Bone marrow (tissue), 2 donors: Measurements from ENCODE around the gene NSUN4.
"Not testable (repeated sequence)": the region's sequence is repeated elsewhere in the genome, so short reads cannot be mapped to it uniquely, and the experiment has no call there.

ENCODE experiments used
- DNase-seq, 2 donors: peaks; one replicate each; lab custom pipeline; 2025; lab: John Stamatoyannopoulos, UW

The NSUN4 gene

DNA sequence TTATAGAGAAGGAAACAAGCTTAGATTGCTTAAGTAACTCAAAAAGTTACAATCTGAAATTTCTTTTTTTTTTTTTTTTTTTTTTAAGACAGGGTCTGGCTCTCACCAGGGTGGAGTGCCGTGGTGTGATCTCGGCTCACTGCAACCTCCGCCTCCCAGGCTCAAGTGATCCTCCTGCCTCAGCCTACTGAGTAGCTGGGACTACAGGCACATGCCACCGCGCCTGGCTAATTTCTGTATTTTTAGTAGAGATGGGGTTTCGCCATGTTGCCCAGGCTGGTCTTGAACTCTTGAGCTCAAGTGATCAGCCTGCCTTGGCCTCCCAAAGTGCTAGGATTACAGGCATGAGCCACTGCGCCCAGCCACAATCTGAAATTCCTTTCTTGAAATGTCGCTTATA lies 27.1 kb downstream of the NSUN4 start:
- not testable (repeated sequence) for DNase-seq

DNA sequence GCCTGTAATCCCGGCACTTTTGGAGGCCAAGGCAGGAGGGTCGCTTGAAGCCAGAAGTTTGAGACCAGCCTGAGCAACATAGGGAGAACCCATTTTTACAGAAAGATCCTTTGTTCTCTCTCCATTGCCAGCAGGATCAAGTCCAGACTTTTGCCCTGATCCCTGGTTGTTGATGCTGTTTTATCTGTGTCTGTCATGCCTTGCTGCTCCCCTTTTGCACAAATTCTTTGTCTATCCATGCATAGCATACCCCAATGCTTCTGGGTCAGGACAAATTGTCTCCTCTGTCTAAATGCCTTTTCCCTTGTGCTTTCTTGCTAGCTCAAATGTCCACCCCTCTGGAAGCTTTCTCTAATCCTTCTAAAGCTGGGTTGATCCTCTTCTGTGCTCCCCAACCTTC lies 28.2 kb downstream of the NSUN4 start:
- no peak for DNase-seq

DNA sequence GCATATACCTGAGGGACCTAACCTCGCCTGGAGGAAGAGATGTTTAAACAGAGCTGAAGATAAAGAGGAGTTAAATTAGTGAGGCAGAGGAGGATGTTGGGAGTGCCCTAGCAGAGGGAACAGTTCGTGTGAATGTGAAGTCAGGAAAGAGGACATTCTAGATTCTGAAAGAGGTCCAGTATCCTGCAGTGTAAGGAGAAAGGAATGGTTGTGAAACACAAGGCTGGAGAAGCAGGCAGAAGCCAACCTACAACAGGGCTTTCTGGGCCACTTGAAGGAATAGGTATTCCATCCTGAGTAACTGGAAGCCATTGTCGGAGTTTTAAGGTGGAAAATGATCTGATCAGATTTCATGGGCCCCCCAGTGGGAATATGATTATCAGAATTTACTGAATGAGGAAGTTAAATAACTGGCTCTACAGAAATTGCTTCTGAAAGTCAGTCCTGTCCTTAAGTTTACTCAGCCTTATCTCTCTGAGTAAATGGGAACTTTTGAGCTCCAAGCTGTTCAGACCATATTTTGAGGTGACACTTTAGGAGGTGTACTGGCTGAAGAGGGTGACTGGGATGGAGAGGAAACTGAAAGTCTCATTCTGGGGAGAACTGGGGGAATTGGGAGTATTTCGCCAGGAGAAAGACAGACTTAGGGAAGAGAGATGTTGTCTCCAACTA lies 29.1 kb downstream of the NSUN4 start:
- no peak for DNase-seq

DNA sequence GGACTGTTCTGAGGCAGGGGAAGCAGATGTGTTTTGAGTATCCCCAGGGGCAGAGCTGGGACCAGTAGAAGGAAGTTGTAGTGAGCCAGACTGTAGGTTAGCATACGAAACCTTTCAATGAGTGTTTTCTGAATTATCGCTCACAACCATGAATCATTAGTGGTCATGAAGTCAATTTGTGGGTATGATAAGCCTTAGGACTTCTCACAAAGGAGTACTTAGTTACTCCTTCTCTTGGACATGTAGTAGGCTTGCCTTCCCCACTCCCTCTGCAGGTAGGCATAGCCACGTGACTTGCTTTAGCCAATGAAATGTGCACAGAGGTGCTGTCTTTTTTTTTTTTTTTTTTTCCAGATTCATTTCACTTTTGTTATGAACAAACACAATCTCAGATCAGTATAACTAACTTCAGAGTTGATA lies 29.6 kb downstream of the NSUN4 start:
- DNase-seq = peak in 1 of 2 donors; percentile 4

DNA sequence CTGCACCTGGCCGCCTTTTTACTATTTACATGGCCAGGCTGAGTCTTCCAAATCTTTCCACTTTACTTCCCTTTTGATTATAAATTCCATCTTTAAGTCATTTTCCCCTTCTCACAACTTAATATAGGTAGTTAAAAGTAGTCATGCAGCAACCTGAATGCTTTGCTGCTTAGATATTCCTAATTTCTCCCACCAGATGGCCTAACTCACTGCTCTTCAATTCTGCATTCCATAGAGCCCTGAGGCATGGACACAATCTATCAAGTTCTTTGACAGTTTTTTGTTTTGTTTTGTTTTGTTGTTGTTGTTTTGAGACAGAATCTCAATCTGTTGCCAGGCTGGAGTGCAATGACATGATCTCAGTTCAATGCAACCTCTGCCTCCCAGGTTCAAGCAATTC lies 31.8 kb downstream of the NSUN4 start:
- no peak for DNase-seq

DNA sequence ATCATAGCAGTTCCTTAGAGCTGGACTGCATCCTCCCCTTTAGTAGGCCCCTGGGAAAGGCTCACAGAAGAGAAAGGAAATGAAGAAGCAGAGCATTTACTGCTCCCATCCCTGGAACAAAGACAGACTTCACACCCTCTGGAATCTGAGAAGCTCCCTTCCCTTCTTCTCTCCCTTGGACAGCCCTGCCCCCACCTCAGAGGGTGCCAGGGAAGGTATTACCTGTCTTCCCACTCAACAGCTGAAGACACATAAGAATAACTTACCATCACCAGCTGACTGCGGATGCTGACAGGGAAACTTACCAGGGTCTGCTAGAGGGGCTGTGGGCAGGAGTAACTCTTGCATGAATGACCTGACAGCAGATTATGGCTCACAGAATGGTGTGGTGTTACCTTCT lies 39.4 kb downstream of the NSUN4 start:
- DNase-seq = no peak

DNA sequence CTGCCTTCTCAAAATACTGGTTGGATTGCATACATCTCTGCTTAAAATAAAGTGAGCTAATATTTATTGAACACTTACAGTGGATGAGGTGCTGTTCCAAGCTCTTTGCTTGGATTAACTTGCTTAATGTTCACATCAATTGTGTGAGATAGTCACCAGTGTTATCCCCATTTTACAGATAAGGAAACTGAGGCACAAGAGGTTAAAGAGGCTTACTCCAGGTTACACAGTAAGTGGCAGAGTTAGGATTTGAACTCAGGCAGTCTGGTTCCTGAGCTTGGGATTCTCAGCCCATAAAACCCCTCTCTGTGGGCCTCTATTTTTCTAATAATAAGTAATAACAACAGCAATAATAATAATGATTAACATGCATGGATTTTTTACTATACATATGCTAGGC lies 39.9 kb downstream of the NSUN4 start:
- no peak for DNase-seq

DNA sequence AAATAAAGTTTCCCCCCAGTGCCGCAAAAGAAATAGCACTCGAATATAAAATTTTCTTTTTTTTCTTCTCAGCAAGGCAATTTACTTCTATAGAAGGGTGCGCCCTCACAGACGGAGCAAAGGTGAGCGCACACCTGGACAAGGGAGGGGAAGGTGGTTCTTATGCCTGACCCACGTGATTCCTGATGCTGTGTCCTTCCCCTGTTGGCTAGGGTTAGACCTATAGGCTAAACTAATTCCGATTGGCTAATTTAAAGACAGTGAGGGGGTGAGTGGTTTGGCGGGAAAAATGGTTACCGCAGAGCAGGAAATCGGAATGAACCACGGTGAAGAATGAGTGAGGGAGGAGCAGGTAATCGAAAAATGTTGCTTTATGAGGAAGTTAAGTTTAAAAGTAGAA lies 52.9 kb downstream of the NSUN4 start:
- DNase-seq = no peak

DNA sequence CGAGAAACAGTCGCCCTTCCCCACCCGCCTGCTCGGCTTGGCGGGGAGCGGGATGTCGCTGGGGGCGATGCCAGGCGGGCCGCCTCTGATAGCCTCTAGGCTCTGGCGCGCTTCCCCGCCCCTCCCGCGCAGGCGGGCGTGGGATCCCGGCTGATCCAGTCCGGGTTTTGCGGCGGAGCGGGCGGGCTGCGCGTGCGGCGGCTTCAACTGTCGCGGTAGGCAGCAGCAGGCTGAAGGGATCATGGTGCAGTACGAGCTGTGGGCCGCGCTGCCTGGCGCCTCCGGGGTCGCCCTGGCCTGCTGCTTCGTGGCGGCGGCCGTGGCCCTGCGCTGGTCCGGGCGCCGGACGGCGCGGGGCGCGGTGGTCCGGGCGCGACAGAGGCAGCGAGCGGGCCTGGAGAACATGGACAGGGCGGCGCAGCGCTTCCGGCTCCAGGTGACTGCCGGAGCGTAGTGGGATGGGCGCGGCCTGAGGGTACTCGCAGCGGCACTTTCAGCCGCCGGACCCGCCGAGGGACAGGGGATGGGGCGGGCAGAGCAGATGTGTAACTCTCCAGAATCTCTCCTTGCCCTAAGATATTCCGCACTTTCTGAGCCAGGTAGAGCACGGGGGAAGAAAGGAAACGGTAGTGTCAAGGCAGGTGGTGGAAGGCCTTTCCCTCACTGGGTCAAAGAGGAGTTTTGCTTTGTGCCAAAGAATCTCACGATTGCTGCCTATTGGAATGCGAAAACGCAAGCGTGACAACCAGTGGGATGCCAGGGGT lies 53.7 kb downstream of the NSUN4 start, which contains the start of gene FAAH:
Gene FAAH (plus strand): TSS at position 210 of the 764 bp plus-strand sequence. CDS start 32 bp downstream, at position 242.
- DNase-seq = peak in 1 of 2 donors; percentile 24

DNA sequence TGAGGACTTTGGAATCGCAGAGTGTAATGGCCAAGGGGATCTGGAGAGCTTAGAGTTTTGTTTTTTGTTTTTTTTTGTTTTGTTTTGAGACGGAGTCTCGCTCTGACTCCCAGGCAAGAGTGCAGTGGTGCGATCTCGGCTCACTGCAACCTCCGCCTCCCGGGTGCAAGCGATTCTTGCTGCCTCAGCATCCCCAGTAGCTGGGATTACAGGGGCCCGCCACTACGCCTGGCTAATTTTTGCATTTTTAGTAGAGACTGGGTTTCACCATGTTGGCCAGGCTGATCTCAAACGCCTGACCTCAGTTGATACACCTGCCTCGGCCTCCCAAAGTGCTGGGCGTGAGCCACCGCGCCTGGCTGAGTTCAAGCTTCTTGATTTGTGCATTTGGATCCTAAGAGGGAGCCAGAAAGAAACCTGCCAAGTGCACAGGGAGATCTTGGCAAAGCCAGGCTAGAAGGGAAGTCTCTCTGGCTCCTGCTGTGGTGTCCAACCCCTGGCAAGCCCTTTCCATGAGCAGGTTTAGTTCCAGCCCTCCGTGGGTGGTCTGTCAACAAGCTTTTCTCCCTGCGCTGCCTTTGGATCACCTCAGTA lies 54.4 kb downstream of the NSUN4 start:
- DNase-seq = no peak

DNA sequence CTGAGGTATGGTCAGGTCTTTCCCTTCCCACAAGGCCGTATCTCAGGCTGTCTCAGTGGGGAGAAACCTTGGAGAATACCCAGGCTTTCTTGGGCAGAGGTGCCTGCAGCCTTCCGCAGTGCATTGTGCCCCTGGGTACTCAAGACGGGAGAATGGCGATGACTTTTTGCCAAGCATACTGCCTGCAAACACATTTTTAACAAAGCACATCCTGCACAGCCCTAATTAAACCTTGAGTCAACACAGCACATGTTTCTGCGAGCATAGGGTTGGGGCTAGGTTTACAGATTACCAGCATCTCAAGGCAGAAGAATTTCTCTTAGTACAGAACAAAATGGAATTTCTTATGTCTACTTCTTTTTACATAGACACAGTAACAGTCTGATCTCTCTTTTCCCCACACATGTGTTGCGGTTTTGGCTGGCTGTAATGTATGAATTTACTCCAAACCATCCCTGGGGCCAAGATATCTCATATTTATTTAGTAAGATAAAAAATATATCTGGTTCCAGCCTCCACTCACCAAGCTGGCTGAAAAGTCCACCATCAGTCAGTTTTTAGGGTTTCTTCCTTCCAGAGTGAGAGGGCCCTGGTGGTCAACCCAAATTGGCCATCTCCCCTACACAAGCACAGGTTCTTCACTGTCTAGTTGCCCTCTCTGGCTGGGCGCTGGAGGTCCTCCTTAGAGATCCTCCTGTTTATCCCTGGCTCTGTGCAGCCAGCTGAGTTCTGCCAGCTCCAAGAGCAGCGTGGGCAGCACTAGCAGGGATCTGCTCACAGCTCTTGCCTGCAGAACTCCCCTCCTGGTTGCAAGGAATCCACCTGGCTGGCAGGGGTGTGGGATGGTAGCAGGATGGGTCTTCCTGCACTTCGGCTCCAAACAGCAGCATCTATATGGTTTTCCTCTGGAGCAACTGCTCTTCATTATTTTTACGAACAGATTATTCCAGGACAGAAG lies 56.1 kb downstream of the NSUN4 start:
- no peak for DNase-seq

DNA sequence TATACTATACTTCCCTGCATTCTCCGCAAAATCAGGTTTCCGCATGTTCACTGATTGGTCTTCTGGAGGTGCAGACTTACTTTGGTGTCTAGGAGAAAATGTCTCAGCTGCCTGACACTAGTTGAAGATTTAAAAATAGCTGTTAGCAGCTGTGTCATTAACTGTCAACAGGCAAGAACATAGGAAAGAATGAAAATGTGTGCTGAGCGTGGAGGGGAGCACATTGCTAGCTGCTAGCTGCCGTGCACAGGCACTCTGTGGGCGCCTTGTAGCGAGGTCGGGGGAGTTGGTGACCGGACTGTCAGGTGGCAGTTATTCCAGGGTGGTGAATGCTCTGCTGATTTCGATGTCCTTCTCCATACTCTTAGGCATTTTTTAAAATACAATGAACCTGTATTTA lies 58.7 kb downstream of the NSUN4 start:
- peak in 1 of 2 donors; percentile 42 for DNase-seq

DNA sequence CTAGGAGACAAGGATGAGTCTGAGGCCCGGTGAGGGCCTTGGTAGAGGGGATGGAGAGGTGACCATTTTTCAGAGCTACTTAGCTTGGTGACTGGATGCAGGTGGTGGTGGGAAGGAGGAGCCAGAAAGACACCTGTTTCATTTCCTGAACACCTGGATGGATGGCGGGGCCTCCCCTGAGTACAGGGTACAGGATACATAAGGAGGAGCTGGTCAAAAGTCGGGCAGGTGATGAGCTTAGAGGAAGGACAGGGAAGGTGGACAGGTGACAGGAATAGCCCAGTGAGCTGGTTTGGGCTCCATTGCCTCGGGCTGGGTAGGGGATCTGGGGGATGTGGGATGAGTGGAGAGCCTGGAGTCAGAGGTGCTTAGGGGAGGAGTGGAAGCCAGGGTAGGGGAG lies 59.8 kb downstream of the NSUN4 start:
- no peak for DNase-seq

DNA sequence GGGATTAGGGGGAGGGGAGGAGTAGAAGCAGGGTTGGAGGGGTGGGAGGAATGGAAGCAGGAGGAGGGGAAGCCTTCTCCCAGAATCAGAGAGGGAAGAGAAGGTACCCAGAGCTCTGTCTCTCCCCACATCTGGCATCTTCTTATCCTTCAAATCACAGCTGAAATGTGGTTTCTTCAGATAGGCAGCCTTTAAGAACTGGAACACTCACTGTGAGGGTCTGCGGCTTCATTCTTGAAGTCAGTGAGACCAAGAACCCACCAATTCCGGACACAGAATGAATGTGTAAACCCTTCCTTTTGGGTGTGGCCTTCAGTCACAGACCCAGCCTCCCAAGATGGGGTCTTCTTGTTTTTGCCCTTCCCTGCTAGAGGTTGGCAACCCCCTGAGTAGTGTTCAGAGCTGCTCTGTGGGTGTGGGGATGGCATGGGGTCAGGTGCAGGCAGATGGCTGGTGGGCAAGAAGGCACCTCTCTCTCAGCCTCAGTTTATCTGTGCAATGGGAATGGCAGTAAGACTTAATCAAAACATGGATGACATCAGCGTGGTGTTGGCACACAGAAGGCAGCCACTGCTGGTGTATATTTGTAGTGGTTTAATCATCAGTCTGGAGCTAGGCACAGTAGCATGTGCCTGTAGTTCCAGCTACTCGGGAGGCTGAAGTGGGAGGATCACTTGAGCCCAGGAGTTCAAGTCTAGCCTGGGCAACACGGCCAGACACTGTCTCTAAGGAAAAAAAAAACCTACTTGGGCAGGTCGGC lies 60.7 kb downstream of the NSUN4 start:
- DNase-seq = no peak

DNA sequence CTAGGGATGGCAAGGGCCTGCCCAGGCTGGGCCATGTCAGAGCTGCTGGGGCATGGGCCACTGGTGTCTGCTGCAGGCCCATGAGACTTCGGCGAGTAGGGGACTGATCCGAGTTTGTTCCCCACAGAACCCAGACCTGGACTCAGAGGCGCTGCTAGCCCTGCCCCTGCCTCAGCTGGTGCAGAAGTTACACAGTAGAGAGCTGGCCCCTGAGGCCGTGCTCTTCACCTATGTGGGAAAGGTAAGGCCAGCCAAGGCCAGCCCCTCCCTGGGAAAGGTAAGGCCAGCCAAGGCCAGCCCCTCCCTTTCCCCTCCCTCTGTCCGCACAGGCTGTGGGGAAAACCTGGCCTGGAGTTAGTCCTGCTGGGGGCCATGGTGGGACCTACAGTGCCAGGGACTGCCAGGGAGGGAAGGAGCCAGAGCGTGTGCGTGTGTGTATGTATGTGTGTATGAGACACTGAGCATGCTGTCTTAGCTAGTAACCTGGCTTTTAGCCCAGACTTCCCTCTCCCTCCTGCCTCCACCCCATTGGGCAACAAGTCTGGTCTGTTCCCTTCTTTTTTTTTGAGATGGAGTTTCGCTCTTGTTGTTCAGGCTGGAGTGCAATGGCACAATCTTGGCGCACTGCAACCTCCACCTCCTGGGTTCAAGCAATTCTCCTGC lies 61.5 kb downstream of the NSUN4 start:
- no peak for DNase-seq

DNA sequence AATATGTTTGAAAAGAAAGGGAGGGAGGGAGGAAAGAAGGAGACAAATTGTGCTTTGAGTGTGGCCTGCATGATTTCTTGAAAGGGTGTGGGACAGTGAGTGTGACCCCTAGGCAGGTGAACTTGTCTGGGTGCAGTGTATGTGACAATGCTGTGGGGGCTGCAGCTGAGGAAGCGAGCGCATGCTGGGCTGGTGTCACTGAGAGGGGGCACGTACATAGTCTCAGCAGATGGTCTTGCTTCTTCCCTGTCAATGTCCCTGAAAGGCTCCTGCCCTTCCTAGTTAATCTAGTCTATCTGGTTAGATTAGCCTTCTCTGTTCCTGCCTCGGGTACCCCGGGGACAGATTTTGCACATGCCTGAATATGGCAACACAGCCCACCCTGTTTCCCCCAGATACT lies 63.3 kb downstream of the NSUN4 start:
- DNase-seq = no peak

DNA sequence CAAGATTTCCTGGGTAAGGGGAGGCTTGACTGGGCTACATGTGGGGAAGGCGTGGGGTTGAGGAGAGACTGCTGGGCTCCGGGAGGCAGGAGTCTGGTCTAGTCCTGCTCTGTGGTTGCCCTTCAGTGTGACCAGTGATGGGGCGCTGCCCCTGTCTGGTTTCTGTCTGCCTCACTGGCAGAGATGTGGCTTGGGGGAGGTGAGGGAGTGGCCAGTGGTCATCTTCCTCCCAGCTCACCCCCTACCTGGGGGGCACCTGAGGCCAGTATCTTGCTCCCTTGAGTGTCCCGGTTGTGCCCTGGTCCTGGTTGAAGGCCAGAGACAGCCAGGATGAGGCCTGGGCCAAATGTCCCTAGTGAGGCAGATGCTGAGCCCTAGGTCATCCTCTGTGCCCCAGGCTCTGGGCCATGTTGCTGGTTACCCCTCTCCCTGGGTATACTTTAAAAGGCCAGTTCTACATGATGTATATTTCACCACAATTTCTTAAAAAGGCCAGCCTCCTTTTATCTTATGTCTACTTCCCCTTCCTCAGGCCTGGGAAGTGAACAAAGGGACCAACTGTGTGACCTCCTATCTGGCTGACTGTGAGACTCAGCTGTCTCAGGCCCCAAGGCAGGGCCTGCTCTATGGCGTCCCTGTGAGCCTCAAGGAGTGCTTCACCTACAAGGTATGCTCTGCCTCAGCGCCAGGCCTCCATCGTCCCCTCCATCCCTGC lies 64.0 kb downstream of the NSUN4 start:
- no peak for DNase-seq

DNA sequence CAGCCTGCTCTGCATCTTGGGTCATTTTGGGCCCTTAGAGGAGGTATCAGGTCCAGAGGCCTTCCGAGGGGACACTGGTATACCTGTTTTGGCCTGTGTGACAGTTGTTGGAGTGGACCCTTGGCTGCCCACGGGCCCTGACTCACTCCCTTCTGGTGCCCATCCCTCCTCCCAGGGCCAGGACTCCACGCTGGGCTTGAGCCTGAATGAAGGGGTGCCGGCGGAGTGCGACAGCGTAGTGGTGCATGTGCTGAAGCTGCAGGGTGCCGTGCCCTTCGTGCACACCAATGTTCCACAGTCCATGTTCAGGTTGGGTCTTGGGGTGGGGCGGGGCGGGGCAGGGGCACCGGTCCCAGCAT lies 64.6 kb downstream of the NSUN4 start:
- no peak for DNase-seq

DNA sequence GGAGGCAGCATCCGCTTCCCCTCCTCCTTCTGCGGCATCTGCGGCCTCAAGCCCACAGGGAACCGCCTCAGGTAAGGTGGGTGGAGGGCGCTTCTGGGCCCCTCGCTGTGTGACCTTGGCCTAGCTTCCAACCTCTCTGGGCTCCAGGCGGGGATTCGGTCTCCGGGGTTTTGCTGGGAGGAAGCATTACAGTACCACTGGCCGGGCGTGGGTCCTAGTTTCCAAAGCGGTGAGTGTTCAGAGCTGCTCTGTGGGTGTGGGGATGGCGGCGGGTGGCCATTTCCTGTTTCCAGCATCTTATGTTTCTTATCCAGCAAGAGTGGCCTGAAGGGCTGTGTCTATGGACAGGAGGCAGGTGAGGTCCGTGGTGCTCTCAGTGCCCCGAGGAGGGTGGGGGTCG lies 65.1 kb downstream of the NSUN4 start:
- no peak for DNase-seq
